HG03066 (cell line): ENCODE measurements around the gene PPA1.
"Not testable (repeated sequence)": the region's sequence is repeated elsewhere in the genome, so short reads cannot be mapped to it uniquely, and the experiment has no call there.

Experiments
- ATAC-seq: cut with Tn5 transposase; IDR thresholded peaks from one replicate; pipeline ENCODE4 v1.9.1; 2021; ENCODE audit warnings: low read depth; ENCODE audit not compliant: unreplicated experiment

PPA1 gene

DNA sequence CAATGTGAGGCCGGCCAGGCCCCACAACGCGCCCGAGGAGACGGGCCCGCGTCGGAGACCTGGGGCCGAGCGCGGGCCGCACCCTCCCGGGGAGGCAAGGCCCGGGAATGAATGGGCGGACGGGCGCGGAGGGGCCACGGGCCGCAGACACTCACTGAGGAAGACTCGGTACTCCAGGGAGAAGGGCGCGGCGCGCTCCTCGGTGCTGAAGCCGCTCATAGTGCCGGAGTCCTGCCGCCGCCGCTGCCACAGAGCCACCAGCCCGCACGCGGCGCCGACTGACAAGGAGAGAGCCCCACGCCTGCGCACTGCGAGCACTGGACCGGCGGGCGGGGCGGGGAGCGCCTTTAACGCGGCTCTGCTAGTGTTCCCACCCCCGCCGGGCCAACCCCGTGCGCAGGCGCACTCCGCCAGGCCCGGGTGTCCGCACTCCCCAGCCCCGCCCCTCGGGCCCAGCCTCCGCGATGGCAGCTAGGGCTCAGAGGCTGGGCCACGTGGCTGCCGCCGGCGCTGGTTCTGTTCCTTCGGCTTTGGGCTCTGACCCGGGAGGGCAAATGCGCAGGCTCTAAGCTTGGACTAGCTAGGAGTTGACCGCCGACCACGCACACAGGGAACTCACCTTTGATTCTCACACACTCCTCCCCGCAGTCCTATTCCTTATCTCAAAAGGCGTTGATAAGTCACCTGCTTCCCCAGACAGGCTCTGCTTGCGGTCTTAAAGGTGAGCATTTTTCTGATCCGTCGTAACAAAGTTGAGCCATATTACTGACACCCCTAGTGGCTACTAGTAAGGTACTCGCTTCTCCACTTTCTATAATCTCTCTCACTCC lies at the start of gene PPA1:
Gene PPA1 (minus strand): TSS at position 321 of the 830 bp plus-strand sequence. CDS start 102 bp downstream, at position 219.
- ATAC-seq = peak; percentile 77

DNA sequence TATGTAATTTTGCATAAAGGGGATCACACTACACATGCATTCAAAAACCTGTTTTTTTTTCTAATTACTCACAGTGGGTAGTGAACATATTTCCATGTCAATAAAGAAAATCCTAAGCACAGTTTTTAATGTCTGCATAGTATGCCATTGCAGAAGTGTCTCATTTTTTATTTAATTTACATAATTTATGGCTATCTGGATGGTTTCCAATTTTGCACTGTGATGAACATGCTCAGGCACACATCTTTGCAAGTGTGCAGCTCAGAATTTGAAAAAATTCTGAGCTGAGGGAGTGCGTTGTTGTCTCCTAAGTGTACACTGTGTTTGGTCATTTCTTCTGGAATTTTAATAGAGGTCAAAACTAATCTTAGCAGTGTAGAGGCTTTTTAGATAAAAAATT lies 48.4 kb upstream of the PPA1 start:
- no peak for ATAC-seq

- no peak for ATAC-seq
These were observed 46.9 kb upstream of the PPA1 start for GRCh38 chr10:70280099-70280498.

DNA sequence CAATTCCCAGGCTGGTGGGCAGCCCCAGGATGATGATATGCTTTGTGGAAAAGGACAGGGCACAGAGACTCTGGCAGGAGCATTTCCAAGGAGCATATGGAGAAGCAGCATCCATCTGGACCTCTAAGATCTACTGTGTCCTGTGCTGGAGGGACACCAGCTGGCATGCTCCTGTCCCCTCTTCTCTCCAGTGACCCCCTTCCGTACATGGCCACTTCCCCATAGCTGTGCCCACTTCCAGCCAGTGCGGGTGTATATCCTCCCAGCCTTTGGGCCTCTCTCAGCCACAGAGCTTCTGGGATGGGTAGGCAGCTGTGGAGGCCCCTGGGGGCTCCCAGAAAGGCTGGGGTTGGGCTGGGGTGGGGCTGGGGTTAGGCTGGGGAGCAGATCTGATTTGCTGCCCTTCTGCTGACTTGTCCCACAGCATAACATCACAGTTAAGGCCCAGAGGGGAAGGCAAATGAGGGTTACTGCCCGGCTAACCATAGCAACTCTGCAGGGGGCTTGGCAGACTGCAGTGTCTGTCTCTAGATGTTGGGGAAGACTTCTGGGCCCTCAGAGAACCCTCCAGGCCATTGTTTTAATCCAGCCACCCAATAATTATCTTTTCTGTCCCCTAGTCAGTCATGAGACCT lies 44.3 kb upstream of the PPA1 start:
- ATAC-seq = no peak

DNA sequence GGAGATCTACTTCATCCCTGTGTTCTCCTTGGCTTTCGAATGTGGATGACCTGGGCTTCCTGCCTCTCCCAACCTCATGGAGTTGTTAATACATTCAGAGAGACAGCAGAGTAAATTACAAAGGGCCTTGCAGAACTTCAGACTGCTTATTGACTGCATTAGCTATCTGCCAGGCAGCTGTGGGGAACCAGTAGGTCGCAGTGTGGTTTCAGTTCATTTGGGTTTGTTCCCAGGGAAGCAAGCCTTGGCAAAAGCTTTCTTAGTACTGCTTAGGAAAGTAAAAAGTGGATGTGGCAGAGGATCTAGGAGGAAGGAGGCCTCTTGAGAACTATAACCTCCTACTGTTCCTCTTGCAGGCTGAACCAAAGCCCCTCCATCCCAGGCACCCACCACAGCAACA lies 41.4 kb upstream of the PPA1 start:
- no peak for ATAC-seq

DNA sequence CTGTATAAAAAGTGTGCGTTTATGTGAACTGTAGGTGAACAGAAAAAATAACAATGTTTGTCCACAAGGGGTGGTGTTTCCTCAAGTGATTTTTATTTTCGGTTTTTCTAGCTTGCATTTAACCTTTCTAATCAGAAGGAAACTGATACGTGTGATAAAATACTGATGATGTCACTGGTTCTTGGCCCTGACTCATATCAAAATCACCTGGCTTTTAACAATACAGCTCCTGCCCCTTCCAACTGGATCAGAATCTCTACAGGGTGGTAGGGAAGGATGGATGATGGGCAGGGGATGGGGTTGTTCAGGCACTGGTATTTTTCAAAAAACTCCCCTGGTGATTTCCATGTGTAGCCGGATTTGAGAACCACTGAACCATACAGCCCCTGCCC lies 39.7 kb upstream of the PPA1 start:
- ATAC-seq = peak; percentile 56

GRCh38 chr10:70271996-70272924 lies 39.0 kb upstream of the PPA1 start:
- no peak for ATAC-seq

DNA sequence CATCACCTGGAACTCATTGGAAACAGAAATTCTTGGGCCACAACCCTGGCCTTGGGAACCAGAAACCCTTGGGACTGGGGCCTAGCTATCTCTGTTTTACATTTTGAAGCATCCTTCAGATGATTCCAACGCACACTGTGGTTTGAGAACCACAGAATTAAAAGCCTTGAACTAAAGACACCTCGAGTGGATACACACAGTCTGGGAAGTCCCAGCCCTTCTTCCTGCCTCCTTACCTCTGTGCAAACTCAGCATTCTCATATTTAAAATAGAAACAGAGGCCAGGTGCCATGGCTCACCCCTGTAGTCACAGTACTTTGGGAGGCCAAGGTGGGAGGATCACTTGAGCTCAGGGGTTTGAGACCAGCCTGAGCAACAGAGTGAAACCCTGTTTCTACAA lies 37.7 kb upstream of the PPA1 start:
- ATAC-seq = no peak

- no peak for ATAC-seq
These were observed 36.5 kb upstream of the PPA1 start for GRCh38 chr10:70269741-70270140.

- ATAC-seq = no peak
These were observed 35.1 kb upstream of the PPA1 start for GRCh38 chr10:70268376-70268775.

- ATAC-seq = no peak
These were observed 34.1 kb upstream of the PPA1 start for GRCh38 chr10:70267161-70267933.

- ATAC-seq = no peak
These were observed 33.5 kb upstream of the PPA1 start for GRCh38 chr10:70266701-70267100.

DNA sequence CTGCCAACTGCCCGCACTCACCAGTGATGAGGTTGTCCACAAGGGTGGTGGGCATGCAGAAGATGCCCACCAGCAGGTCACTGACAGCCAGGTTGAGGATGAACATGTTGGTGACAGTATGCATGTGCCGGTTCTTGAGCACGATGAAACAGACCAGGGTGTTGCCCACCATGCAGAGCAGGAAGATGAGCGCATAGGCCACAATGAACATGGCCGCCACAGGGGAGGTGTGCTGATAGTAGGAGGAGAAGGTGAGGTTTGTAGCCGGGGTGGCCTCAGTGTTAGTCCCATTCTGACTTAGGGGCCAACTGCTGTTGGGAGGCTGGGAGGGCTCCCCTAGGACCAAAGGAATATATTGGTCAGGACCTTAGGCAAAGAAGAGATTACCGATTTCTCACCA lies 32.8 kb upstream of the PPA1 start:
- ATAC-seq = no peak

GRCh38 chr10:70265032-70265689 lies 31.9 kb upstream of the PPA1 start:
- ATAC-seq = no peak

DNA sequence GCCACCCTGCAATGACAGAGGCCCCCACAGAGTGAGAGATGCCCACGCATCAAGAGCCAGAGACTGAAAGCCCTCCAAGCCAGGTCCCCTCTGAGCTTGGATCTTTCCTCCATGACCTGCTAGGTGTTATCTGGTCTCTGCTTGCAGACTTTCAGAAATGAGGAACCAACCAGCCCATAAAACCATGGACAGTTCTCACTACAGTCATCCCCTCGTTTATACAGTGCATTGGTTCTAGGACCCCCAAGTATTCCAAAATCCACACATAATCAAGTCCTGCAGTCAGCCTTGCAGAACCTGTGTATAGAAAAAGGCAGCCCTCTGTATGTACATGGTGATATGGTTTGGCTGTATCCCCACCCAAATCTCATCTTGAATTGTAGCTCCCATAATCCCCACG lies 27.5 kb upstream of the PPA1 start:
- no peak for ATAC-seq

DNA sequence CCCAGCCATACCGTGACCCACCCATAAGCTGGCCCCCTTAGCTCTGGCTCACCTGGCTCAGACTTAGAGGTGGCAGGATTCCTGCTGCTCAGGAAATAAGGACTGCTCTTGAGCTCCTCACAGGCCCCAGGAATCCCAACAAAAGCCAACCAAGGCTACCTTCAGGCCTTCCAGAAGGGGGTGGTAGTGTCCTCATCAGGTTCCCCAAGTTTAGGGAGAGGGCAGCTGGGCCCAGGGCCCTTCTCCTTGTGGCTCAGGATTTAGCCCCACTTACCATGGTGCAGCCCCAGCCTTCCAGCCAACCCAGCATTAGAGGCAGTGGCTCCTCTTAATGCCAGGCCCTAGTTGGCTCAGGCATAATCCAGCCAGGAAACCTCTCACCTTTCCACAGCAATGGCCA lies 27.0 kb upstream of the PPA1 start:
- ATAC-seq = no peak

- no peak for ATAC-seq
These were observed 25.0 kb upstream of the PPA1 start for GRCh38 chr10:70258216-70258615.

DNA sequence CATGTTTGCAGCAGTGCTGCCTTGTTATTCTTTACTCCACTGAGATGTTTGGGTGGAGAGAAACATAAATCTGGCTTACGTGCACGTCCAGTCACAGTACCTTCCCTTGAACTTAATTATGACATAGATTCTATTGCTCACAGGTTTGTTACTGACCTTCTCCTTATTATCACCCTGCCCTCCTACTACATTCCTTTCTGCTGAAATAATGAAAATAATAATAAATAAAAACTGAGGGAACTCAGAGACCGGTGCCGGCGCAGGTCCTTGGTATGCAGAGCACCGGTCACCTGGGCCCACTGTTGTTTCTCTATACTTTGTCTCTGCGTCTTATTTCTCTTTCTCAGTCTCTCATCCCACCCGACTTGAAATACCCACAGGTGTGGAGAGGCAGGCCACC lies 24.6 kb upstream of the PPA1 start:
- ATAC-seq = not testable (repeated sequence)

- no peak for ATAC-seq
These were observed 23.2 kb upstream of the PPA1 start for GRCh38 chr10:70256463-70256862.
